GM21619 (cell line): ENCODE results near the gene TNFRSF9.

ENCODE experiments used
- ATAC-seq: cut with Tn5 transposase; IDR thresholded peaks from one replicate; pipeline ENCODE4 v1.9.1; 2021; ENCODE audit not compliant: unreplicated experiment

TNFRSF9 gene

DNA sequence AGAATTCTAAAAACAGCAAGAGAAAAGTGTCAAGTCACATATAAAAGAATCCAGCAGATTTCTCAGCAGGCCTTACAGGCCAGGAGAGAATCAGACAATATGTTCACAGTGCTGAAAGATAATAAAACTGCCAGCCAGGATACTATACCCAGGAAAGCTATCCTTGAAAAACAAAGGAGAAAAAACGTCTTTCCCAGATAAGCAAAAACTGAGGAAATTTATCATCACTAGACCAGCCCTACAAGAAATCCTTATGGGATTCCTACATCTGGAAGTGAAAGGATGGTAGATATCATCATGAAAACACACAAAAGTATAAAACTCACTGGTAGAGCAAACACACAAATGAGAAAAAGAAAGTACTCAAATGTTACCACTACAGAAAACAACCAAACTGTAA lies 62.6 kb downstream of the TNFRSF9 start:
- no peak for ATAC-seq

DNA sequence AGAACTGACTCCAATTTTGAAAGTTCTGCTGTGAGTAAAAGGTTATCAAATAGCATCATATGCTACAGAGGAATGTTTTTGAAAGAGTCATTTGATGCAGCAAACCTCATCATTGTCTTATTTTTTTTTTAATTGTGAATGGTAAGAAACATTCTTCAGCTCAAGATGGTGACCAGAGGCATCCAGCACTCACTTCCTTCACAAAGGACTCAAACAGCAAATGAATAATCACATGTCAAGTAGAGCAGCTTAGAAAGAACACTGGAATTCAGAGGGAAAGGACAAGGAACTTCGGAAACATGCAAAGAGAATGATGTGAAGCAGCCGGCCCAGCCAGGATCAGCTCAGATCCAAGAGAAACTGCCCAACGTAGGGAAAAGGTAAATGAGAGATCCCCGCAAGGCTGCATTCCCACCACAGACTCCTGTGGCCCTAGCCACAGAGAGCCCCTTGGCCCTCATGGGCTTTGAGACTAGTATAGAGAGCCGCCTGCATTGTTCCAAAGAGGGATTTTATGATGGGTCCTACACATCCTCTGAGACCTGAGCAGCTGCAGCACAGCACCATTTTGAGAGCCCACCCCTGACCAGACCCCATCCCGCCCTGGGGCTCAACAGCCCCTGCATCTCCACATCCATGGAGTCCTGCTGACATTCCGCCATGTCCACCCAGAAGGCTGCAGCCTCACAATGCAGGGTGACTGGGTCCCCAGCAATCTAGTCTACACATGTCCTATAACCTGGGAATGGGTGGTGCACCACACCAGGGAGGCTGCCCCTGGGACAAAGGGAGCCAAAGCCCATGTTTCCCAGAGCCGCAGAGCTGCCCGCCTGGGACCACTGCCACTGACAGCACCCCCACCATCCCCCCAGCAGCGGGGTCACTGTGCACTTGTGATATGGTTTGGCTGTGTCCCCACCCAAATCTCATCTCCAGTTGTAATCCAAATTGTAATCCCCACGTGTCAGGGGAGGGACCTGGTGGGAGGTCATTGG lies 66.5 kb downstream of the TNFRSF9 start:
- ATAC-seq, result no peak

DNA sequence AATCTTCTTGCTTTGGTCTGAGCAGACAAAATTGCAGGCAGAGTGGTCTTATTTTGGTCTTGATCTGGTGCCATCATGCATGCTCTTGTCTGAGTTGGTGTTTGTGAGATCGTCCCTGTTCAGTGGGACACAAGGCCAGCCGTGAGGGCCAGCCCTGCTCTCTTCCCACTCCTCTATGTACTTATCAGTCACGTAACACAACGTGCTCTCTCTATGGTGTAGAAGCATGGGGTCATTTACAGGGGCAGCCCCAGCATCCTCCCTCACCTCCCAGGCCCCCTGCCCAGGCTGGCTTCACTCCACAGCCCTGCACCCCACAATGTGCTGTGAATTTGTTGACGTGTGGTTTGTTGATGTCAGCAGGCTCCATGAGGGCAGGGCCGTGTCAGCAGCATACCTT lies 69.5 kb downstream of the TNFRSF9 start:
- no peak for ATAC-seq

GRCh38 chr1:7869136-7869920 lies 71.3 kb downstream of the TNFRSF9 start:
- no peak for ATAC-seq

GRCh38 chr1:7868070-7868780 lies 72.4 kb downstream of the TNFRSF9 start:
- ATAC-seq, result no peak

DNA sequence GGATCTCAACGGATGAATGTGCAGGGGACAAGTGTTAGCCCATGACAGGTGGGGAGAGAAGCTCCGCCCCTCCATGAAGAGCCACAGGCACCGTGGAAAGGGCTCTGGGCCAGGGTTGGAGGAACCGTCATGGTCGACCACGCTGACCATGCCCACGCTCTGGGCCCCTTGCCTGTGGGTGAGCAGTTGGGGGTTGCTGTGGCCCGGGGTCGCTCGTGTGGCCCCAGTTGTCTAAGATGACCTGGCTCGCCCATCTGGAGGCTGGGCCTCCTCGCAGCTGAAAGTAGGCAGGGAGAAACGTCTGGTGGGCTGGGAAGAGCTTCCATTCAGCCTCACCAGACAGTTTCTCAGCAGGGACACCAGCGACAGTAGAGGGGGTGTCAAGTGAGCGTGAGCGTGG lies 74.7 kb downstream of the TNFRSF9 start:
- no peak for ATAC-seq
